GM13977 (cell line): Measurements from ENCODE around the gene MOCOS.

Experiments
- DNase-seq: peaks from one replicate; pipeline ENCODE4 v3.0.0; 2012; ENCODE audit warnings: low spot score
- CTCF ChIP-seq: IDR thresholded peaks from 2 replicates; pipeline ENCODE4 v1.5.1; 2012; ENCODE audit warnings: mild to moderate bottlenecking, control low read depth; ENCODE audit not compliant: insufficient read depth; ENCODE audit errors: extremely low read depth, missing control alignments
- in situ Hi-C: fragments of 300-500 bp; cut with MboI; formaldehyde crosslinking; loops from one replicate; pipeline ENCODE4 v1.12.0; 2022; ENCODE audit warnings: low sequenced_read_pairs, low pct_unique_long_range_greater_than_20kb, mixed read lengths, inconsistent platforms; ENCODE audit not compliant: unreplicated experiment

The MOCOS gene

GRCh38 chr18:36185157-36185556 lies 2.1 kb upstream of the MOCOS start:
- TF ChIP-seq CTCF, result no peak
- in situ Hi-C loops, result no loop called here
- no peak for DNase-seq

- in situ Hi-C loops, result no loop called here
- no peak for TF ChIP-seq CTCF
- no peak for DNase-seq
Measured at GRCh38 chr18:36185901-36186460, 1.3 kb upstream of the MOCOS start.

- peak; percentile 38 for DNase-seq
Measured at GRCh38 chr18:36186461-36187192, 670 bp upstream of the MOCOS start.

GRCh38 chr18:36187826-36188721 lies 777 bp downstream of the MOCOS start:
- no peak for TF ChIP-seq CTCF
- DNase-seq, result no peak
- in situ Hi-C loops, result no loop called here

More at GRCh38 chr18:36186461-36187192, 670 bp upstream of the MOCOS start:
- TF ChIP-seq CTCF, result no peak
- in situ Hi-C loops, result no loop called here

- TF ChIP-seq CTCF, result no peak
- DNase-seq, result no peak
- in situ Hi-C loops, result no loop called here
Measured at GRCh38 chr18:36188916-36189315, 1.6 kb downstream of the MOCOS start.

GRCh38 chr18:36189486-36189885 lies 2.2 kb downstream of the MOCOS start:
- DNase-seq, result no peak

More at GRCh38 chr18:36189486-36189885, 2.2 kb downstream of the MOCOS start:
- in situ Hi-C loops, result no loop called here
- TF ChIP-seq CTCF, result no peak
